WTC11 (cell line): ENCODE data around the gene TMEM52. TPM values are rescaled to one million over a fixed set of nuclear protein-coding genes. Genes with fewer than 3 reads are reported as not detected.

Source experiments
- ATAC-seq: fragments of 200-7000 bp; cut with Tn5 transposase; 2 replicates; pipeline ENCODE4 v1.10.0; 2021; ENCODE audit warnings: mild to moderate bottlenecking, moderate library complexity
- CTCF ChIA-PET: fragments of 300-600 bp; sonication (Branson Sonifier 250); formaldehyde crosslinking; loops from one replicate; lab custom pipeline; 2021; ENCODE audit warnings: antibody characterized with exemption; lab: Charles Lee
- POLR2A ChIA-PET: fragments of 350-600 bp; sonication (Branson Sonifier 250); formaldehyde crosslinking; loops from one replicate; lab custom pipeline; 2021; ENCODE audit warnings: antibody characterized with exemption; lab: Charles Lee
- DNase-seq: peaks from one replicate; pipeline ENCODE4 v3.0.0; 2021; ENCODE audit warnings: low spot score
- H3K27ac Mint-ChIP-seq: 2 replicates; pipeline ENCODE4 v1.8.0; 2021; ENCODE audit warnings: mixed read lengths
- H3K27me3 Mint-ChIP-seq: 2 replicates; pipeline ENCODE4 v1.8.0; 2021; ENCODE audit warnings: low read depth, mild to moderate bottlenecking, moderate library complexity, mixed read lengths
- H3K36me3 Mint-ChIP-seq: 2 replicates; pipeline ENCODE4 v1.8.0; 2021; ENCODE audit warnings: mixed read lengths
- H3K4me1 Mint-ChIP-seq: 2 replicates; pipeline ENCODE4 v1.8.0; 2022; ENCODE audit warnings: mixed read lengths
- H3K4me3 Mint-ChIP-seq: 2 replicates; pipeline ENCODE4 v1.8.0; 2021; ENCODE audit warnings: mild to moderate bottlenecking, moderate library complexity, mixed read lengths
- H3K9me3 Mint-ChIP-seq: 2 replicates; pipeline ENCODE4 v1.8.0; 2021; ENCODE audit warnings: mixed read lengths
- ATF6 ChIP-seq: sonication (generic); formaldehyde crosslinking; IDR thresholded peaks from 2 replicates; pipeline ENCODE4 v1.8.1; 2023; ENCODE audit warnings: mild to moderate bottlenecking, missing genetic modification reagents
- E2F5 ChIP-seq: sonication (generic); formaldehyde crosslinking; IDR thresholded peaks from 2 replicates; pipeline ENCODE4 v1.8.1; 2022; ENCODE audit warnings: mild to moderate bottlenecking, moderate library complexity, missing genetic modification reagents
- ESRRA ChIP-seq: sonication (generic); formaldehyde crosslinking; IDR thresholded peaks from 2 replicates; pipeline ENCODE4 v1.8.1; 2022; ENCODE audit warnings: mild to moderate bottlenecking, missing genetic modification reagents, borderline replicate concordance
- FOXK1 ChIP-seq: sonication (generic); formaldehyde crosslinking; IDR thresholded peaks from 2 replicates; pipeline ENCODE4 v1.8.0; 2022; ENCODE audit warnings: mild to moderate bottlenecking, moderate library complexity, missing genetic modification reagents
- JAZF1 ChIP-seq: fragments of 250-450 bp; sonication (Bioruptor Pico); IDR thresholded peaks from 2 replicates; pipeline ENCODE4 v1.9.0; 2021; ENCODE audit warnings: moderate library complexity, mild to moderate bottlenecking, inconsistent platforms
- NFYB ChIP-seq: sonication (generic); formaldehyde crosslinking; conservative IDR thresholded peaks from 2 replicates; pipeline ENCODE4 v1.8.0; 2022; ENCODE audit warnings: low read depth, missing genetic modification reagents
- NR2C2 ChIP-seq: sonication (generic); formaldehyde crosslinking; IDR thresholded peaks from 2 replicates; pipeline ENCODE4 v1.8.0; 2022; ENCODE audit warnings: mild to moderate bottlenecking, missing genetic modification reagents
- NR3C1 ChIP-seq: sonication (generic); formaldehyde crosslinking; conservative IDR thresholded peaks from 2 replicates; pipeline ENCODE4 v1.8.1; 2023; ENCODE audit warnings: low read depth, mild to moderate bottlenecking, missing genetic modification reagents
- OVOL2 ChIP-seq: fragments of 250-450 bp; sonication (Bioruptor Pico); IDR thresholded peaks from 2 replicates; pipeline ENCODE4 v1.9.0; 2021; ENCODE audit warnings: mild to moderate bottlenecking, borderline replicate concordance
- SP1 ChIP-seq: sonication (generic); formaldehyde crosslinking; conservative IDR thresholded peaks from 2 replicates; pipeline ENCODE4 v1.8.1; 2022; ENCODE audit warnings: missing genetic modification reagents
- ZBTB43 ChIP-seq: sonication (generic); formaldehyde crosslinking; IDR thresholded peaks from 2 replicates; pipeline ENCODE4 v1.8.1; 2023; ENCODE audit warnings: mild to moderate bottlenecking, missing genetic modification reagents
- ZNF121 ChIP-seq: sonication (generic); formaldehyde crosslinking; IDR thresholded peaks from 2 replicates; pipeline ENCODE4 v1.8.0; 2023; ENCODE audit warnings: missing genetic modification reagents
- ZNF219 ChIP-seq: sonication (generic); formaldehyde crosslinking; IDR thresholded peaks from 2 replicates; pipeline ENCODE4 v1.8.0; 2023; ENCODE audit warnings: missing genetic modification reagents, mild to moderate bottlenecking, borderline replicate concordance
- total RNA-seq: library from RNA; stranded (reverse); gene quantifications from 3 replicates; pipeline ENCODE4 v1.2.3, GENCODE V29; 2021
- TF ChIP-seq, protein P1 (sequence below): fragments of 250-450 bp; sonication (Bioruptor Pico); IDR thresholded peaks from 2 replicates; pipeline ENCODE4 v1.9.0; 2021; ENCODE audit warnings: moderate library complexity, mild to moderate bottlenecking, inconsistent platforms, borderline replicate concordance

Gene TMEM52
- total RNA-seq, 1 experiment from 2014 or later: 21.9 TPM

DNA sequence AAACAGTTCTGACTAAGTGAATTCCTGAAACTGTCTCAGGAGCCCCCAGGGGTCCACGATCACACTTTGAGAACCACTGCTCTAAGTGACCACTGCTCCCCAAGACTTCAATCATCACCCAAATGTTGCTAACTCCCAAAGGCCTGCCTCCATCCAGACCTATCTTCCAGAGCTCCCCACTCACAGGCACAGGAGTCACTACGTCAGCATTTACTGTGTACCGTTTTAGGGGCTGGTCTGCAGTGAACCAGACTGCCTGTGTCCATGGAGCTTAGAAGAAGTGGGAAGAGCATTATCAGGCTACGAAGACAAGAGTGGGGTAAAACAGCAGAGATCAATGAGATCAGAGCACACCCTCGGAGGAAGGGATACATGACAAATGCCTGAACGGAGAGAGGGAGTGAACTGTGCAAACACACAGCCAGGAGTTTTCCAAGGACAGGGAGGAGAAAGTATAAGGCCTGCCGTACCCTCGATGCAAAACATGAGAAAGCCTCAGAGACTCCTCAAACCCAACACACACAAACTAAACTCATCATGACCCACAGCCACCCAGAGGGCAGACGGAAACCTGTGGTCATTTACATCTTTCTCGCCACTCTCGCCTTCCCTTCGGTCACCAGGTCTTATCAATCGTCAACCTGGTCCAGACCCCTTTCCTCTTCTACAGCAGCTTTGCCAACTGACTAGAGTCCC is 38.3 kb downstream of the TMEM52 start:
- ChIA-PET CTCF (no interaction called here), POLR2A (no interaction called here)
- no peak for DNase-seq
- Mint-ChIP-seq H3K36me3 (peaks cover 27% of the 10 kb centered on the region), H3K27me3 (no peaks in the 10 kb centered on the region), H3K4me3 (no peak overlapping the region), H3K4me1 (peaks cover 48% of the 10 kb centered on the region), H3K27ac (peak overlapping the region; percentile 72), H3K9me3 (peaks cover 7% of the 10 kb centered on the region)
- TF ChIP-seq NR3C1 (CRISPR knock-in tag) (no peak), ZNF219 (CRISPR knock-in tag) (no peak), ZBTB43 (CRISPR knock-in tag) (no peak), SP1 (no peak), OVOL2 (CRISPR knock-in tag) (no peak), NFYB (no peak), JAZF1 (CRISPR knock-in tag) (no peak), NR2C2 (no peak)
- ATAC-seq: peak; percentile 18

- H3K4me3 Mint-ChIP-seq: no peak overlapping the region
- ChIA-PET CTCF (interaction anchor here (0.7 kb wide), 1 partner anchor 14 kb away, joined by 3 read pairs; no protein-coding TSS in a partner anchor), POLR2A (no interaction called here)
- TF ChIP-seq, protein P1, sequence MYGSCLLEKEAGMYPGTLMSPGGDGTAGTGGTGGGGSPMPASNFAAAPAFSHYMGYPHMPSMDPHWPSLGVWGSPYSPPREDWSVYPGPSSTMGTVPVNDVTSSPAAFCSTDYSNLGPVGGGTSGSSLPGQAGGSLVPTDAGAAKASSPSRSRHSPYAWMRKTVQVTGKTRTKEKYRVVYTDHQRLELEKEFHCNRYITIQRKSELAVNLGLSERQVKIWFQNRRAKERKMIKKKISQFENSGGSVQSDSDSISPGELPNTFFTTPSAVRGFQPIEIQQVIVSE (CRISPR knock-in tag): no peak
- TF ChIP-seq ZNF121 (CRISPR knock-in tag): peak; percentile 22; the same call in 1 of the 2 replicates
- H3K9me3 Mint-ChIP-seq: peaks cover 16% of the 10 kb centered on the region
- peaks cover 48% of the 10 kb centered on the region for H3K4me1 Mint-ChIP-seq
- DNase-seq: no peak
- H3K27me3 Mint-ChIP-seq: no peaks in the 10 kb centered on the region
- H3K36me3 Mint-ChIP-seq: peaks cover 35% of the 10 kb centered on the region
- ATAC-seq: no peak
- H3K27ac Mint-ChIP-seq: no peak overlapping the region
Measured at GRCh38 chr1:1879942-1880341, 39.1 kb downstream of the TMEM52 start.

DNA sequence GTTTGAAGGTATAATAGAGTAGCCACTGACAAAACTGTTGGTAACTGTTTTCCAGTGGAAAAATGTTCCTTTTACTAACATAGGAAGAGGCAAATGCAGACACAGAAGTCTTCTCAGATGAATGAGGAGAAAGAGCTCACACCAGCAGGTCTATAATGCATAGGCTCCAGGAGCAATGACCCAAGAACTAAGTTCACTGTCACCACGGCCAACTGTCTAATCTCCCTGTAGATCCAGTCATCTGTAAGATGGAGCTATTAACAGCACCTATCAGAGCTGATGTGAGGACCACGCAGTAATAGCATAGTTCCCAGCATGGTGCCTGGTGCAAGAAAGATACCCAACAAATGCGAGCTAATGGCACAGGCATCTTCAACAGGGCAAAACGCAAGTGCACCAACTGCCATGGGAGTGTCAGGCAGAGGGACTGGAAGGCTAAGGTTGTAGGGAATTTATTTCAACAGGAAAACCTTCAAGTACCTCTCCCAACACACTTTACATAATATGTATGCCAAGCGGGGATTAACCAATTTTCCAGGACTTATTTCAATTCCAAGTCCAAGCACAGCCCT is 41.1 kb downstream of the TMEM52 start:
- no peak overlapping the region for H3K4me3 Mint-ChIP-seq
- H3K36me3 Mint-ChIP-seq: peaks cover 45% of the 10 kb centered on the region
- CTCF ChIA-PET: interaction anchor here (1.2 kb wide), 1 partner anchor 28 kb away, joined by 5 read pairs; no protein-coding TSS in a partner anchor
- DNase-seq: no peak
- POLR2A ChIA-PET: no interaction called here
- TF ChIP-seq E2F5 (no peak), ATF6 (CRISPR knock-in tag) (no peak), ESRRA (CRISPR knock-in tag) (no peak), FOXK1 (CRISPR knock-in tag) (no peak)
- H3K27me3 Mint-ChIP-seq: no peaks in the 10 kb centered on the region
- H3K4me1 Mint-ChIP-seq: peaks cover 37% of the 10 kb centered on the region
- H3K9me3 Mint-ChIP-seq: peaks cover 19% of the 10 kb centered on the region
- ATAC-seq: no peak
- H3K27ac Mint-ChIP-seq: no peak overlapping the region
